Measurements from ENCODE around the gene CTSH. TPM values are rescaled to one million over a fixed set of nuclear protein-coding genes. Genes with fewer than 3 reads are reported as not detected.

The CTSH gene
- total and polyA plus RNA-seq, 2 of the 13 experiments (the other 11 are each of a cell fraction or from before 2014, with no cell fraction given), result 265 to 653 TPM

- TF ChIP-seq CENPBD1 (CRISPR knock-in tag; IDR thresholded peaks at IDR 0.05; ENCODE audit: borderline replicate concordance, low read depth) (0 out of 2 replicates have a peak, but pooled peaks have one; percentile 58), SKIL (CRISPR knock-in tag; IDR thresholded peaks at IDR 0.05; ENCODE audit: borderline replicate concordance) (peak; percentile 92), ARNT (IDR thresholded peaks at IDR 0.05) (no peak), EP300 (IDR thresholded peaks at IDR 0.05; ENCODE audit: low read depth in 2 of 2, low read length in 2 of 2) (peak; percentile 96 to 98), EP300 (CRISPR knock-in tag; IDR thresholded peaks at IDR 0.05; ENCODE audit: borderline replicate concordance) (peak; percentile 99), AKAP8 (CRISPR knock-in tag; IDR thresholded peaks at IDR 0.05) (peak; percentile 59; the same call in 1 of the 2 replicates), RCOR2 (CRISPR knock-in tag; IDR thresholded peaks at IDR 0.05) (peak; percentile 89), MTERF4 (CRISPR knock-in tag; IDR thresholded peaks at IDR 0.05) (peak; percentile 85), SATB2 (CRISPR knock-in tag; IDR thresholded peaks at IDR 0.05) (peak; percentile 52; the same call in 1 of the 2 replicates), NFE2 (CRISPR knock-in tag; IDR thresholded peaks at IDR 0.05) (0 out of 2 replicates have a peak, but pooled peaks have one; percentile 33), ERF (CRISPR knock-in tag; IDR thresholded peaks at IDR 0.05) (peak; percentile 96), TGIF2 (CRISPR knock-in tag; IDR thresholded peaks at IDR 0.05) (peak; percentile 63; the same call in 1 of the 2 replicates), STAT6 (CRISPR knock-in tag; IDR thresholded peaks at IDR 0.05; ENCODE audit: borderline replicate concordance) (peak; percentile 91; the same call in 1 of the 2 replicates), ISL2 (CRISPR knock-in tag; IDR thresholded peaks at IDR 0.05) (peak; percentile 96), ZNF652 (CRISPR knock-in tag; IDR thresholded peaks at IDR 0.05; ENCODE audit: borderline replicate concordance, low read depth) (peak; percentile 40; the same call in 1 of the 2 replicates), ZMYM4 (CRISPR knock-in tag; IDR thresholded peaks at IDR 0.05) (peak; percentile 85), NR2F2 (IDR thresholded peaks at IDR 0.05; ENCODE audit: borderline replicate concordance, low read depth) (peak; percentile 96), HOXA5 (CRISPR knock-in tag; IDR thresholded peaks at IDR 0.05) (peak; percentile 91; the same call in 1 of the 2 replicates), ZNF256 (CRISPR knock-in tag; conservative IDR thresholded peaks at IDR 0.05) (no peak), CEBPB (IDR thresholded peaks at IDR 0.05; ENCODE audit: borderline replicate concordance, low read depth, low read length) (peak; percentile 93), KLF12 (CRISPR knock-in tag; IDR thresholded peaks at IDR 0.05; ENCODE audit: borderline replicate concordance) (peak; percentile 61; the same call in 1 of the 2 replicates), MEIS2 (CRISPR knock-in tag; IDR thresholded peaks at IDR 0.05) (peak; percentile 95)
Observed at GRCh38 chr15:78993931-78994530, 49.2 kb upstream of the CTSH start (continued).
